SU-DHL-6 (cell line): ENCODE measurements around the gene GLYATL3.

ENCODE experiments used
- EZH2phosphoT487 ChIP-seq: fragments of 200-600 bp; sonication (generic), shearing (Covaris generic); conservative IDR thresholded peaks from 2 replicates; pipeline ENCODE4 v1.6.1; 2018; ENCODE audit warnings: mild to moderate bottlenecking, antibody characterized with exemption, low read length, moderate library complexity, mixed read lengths
- TF ChIP-seq, protein P1 (sequence below): fragments of 200-600 bp; sonication (generic); IDR thresholded peaks from one replicate; pipeline ENCODE4 v1.5.1; 2017; ENCODE audit warnings: antibody characterized with exemption, mild to moderate bottlenecking, low read length, moderate library complexity; ENCODE audit not compliant: insufficient read depth, poor library complexity, severe bottlenecking

DNA sequence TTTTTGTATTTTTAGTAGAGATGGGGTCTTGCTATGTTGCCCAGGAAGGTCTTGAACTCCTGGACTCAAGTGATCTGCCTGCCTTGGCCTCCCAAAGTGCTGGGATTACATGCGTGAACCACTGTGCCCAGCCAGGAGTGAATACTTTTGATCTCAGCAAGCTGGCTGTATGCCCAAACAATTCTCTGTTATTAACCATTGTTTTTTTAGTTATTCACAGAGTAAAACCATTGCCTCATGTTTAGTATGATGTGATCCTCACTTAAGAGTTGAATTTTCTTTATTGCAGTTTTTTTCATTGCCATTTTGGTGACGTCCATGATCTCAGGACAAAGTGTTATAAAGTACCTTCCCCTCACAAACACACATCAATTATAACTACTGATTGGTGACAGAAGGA is 65.5 kb downstream of the GLYATL3 start:
- TF ChIP-seq, protein P1, sequence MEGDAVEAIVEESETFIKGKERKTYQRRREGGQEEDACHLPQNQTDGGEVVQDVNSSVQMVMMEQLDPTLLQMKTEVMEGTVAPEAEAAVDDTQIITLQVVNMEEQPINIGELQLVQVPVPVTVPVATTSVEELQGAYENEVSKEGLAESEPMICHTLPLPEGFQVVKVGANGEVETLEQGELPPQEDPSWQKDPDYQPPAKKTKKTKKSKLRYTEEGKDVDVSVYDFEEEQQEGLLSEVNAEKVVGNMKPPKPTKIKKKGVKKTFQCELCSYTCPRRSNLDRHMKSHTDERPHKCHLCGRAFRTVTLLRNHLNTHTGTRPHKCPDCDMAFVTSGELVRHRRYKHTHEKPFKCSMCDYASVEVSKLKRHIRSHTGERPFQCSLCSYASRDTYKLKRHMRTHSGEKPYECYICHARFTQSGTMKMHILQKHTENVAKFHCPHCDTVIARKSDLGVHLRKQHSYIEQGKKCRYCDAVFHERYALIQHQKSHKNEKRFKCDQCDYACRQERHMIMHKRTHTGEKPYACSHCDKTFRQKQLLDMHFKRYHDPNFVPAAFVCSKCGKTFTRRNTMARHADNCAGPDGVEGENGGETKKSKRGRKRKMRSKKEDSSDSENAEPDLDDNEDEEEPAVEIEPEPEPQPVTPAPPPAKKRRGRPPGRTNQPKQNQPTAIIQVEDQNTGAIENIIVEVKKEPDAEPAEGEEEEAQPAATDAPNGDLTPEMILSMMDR, result no peak
- TF ChIP-seq EZH2phosphoT487, result no peak
